Heart left ventricle (tissue), 13 donors: ENCODE data around the gene DCAF6.

ENCODE experiments used
- POLR2A ChIP-seq, 2 donors: fragments of 450-650 bp; IDR thresholded peaks; one replicate each; pipeline ENCODE4 v1.6.1; 2017; ENCODE audit warnings: antibody characterized with exemption in 2 of 2, mild to moderate bottlenecking in 2 of 2, moderate library complexity in 2 of 2
- TF ChIP-seq, protein P1 (sequence below), 12 donors: fragments of 200-600 bp; sonication (generic) in 4 of 12; IDR thresholded peaks; one replicate each; pipeline versions ENCODE4 v1.5.0 to v1.8.0; 2018 to 2022; ENCODE audit warnings: antibody characterized with exemption in 12 of 12, mild to moderate bottlenecking in 5 of 12
- donor health status: ischemic (EF 13 %, LVEDD 7.1; RV severe dilation, severe dysfunction).
- donor health status: DM: no; HTN: yes; CAD: no.
- donor health status: DM: no; HTN: no; CAD: no.
- donor health status: ischemic (EF 25% LVEDD 6.9; RV normal size, moderate dysfunction).
- donor health status: ischemic (EF 25% LVEDD 5.7; RV mildly dilated, moderate dysfunction).
- donor health status: ischemic (EF 35%, LVEDD 5.7; RV mildly dilated, moderate dysfunction).
- donor health status: nonischemic (EF 11% LVEDD 7.7; RV severe dilation, severe dysfunction).
- donor health status: DM: yes; HTN: yes; CAD: no.
- donor health status: PGD.
- donor health status: ischemic (EF 29% LVEDD 5.4; RV normal size, mild dysfunction).
- donor health status: nonischemic (EF 23%, LVEDD 6.1; RV moderate dilation, normal function).

DNA sequence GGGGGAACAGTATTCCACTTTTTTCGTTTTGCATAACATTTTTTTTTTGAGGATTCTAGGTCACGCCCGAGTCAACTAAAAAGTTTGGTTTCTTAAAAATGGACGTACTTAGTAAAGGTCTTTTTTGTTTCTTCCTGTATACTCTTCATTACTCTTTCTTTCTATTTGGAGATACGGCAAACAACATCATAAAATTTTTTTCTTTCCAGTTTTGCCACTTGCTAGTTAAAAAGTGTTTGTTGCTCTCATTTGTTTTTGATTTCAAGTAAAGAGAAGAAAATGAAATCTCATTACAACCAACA is 1.2 kb downstream of the DCAF6 start:
- TF ChIP-seq, protein P1, sequence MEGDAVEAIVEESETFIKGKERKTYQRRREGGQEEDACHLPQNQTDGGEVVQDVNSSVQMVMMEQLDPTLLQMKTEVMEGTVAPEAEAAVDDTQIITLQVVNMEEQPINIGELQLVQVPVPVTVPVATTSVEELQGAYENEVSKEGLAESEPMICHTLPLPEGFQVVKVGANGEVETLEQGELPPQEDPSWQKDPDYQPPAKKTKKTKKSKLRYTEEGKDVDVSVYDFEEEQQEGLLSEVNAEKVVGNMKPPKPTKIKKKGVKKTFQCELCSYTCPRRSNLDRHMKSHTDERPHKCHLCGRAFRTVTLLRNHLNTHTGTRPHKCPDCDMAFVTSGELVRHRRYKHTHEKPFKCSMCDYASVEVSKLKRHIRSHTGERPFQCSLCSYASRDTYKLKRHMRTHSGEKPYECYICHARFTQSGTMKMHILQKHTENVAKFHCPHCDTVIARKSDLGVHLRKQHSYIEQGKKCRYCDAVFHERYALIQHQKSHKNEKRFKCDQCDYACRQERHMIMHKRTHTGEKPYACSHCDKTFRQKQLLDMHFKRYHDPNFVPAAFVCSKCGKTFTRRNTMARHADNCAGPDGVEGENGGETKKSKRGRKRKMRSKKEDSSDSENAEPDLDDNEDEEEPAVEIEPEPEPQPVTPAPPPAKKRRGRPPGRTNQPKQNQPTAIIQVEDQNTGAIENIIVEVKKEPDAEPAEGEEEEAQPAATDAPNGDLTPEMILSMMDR (IDR thresholded peaks at IDR 0.05): no peak
- TF ChIP-seq POLR2A (IDR thresholded peaks at IDR 0.05): no peak
